Stimulated activated CD4-positive, alpha-beta T cell treated with anti-CD3 and anti-CD28 coated beads, Interleukin-2, amount 100 ng/mL, for 48 hours (primary cell): ENCODE results near the gene ASPN.
A peak's percentile ranks its signal among the peaks of the same experiment; 100 is the strongest.

Experiments
- DNase-seq, 2 donors: peaks; one replicate each; pipeline ENCODE4 v3.0.0-alpha.2; 2020

The ASPN gene

DNA sequence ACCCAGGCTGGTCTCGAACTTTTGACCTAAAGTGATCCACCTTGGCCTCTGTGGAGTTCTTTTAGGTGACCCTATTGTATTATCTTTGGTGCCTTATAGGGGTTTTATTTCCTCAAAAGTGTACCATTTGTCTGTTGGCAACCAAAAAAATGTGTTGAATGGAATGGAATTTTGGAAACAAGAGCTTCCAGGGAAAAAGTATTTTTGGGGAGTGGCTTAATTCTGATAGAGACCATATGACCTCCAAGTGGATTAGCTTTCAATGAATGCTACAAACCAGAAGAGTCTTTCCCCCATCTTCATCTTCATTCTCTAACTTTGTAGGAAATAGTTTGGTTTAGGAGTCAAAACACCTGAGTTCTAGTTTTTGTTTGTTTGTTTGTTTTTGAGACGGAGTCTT, 74.5 kb downstream of the ASPN start:
- no peak for DNase-seq

DNA sequence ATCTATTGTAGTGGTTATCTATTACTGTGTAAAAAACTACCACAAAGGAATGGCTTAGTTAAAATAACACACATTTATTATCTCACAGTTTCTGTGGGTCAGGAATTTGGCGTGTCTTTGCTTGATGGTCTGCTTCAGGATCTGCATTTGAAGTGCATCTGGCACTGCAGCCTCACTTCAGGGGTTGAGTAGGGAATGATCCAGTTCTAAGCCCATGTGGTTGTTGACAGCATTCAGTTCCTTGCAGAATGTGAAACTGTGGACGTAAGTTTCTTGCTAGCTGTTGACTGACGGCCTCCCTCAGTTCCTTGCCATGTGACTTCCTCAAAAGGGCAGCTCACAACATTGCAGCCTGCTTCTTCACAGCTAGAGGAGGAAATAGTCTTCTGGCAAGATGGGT, 75.8 kb downstream of the ASPN start:
- DNase-seq = peak in 1 of 2 donors; percentile 1
